Chondrocyte (in vitro differentiated cells): ENCODE results near the gene BACE1. TPM values are rescaled to one million over a fixed set of nuclear protein-coding genes. Genes with fewer than 3 reads are reported as not detected.
A peak's percentile ranks its signal among the peaks of the same experiment; 100 is the strongest.

Source experiments
- DNase-seq: peaks from one replicate; pipeline ENCODE4 v3.0.0; 2021; ENCODE audit warnings: mixed read lengths, low spot score
- H3K27ac Mint-ChIP-seq: one replicate; pipeline ENCODE4 v1.8.0; 2021; ENCODE audit warnings: mild to moderate bottlenecking, moderate library complexity, mixed read lengths; ENCODE audit not compliant: unreplicated experiment
- H3K27me3 Mint-ChIP-seq: 2 replicates; pipeline ENCODE4 v1.8.0; 2021; ENCODE audit warnings: low read depth, mixed read lengths
- H3K36me3 Mint-ChIP-seq: 2 replicates; pipeline ENCODE4 v1.8.0; 2021; ENCODE audit warnings: low read depth, mixed read lengths
- H3K4me1 Mint-ChIP-seq: 2 replicates; pipeline ENCODE4 v1.8.0; 2021; ENCODE audit warnings: low read depth, mild to moderate bottlenecking, mixed read lengths
- H3K4me3 Mint-ChIP-seq: one replicate; pipeline ENCODE4 v1.8.0; 2021; ENCODE audit warnings: mild to moderate bottlenecking, moderate library complexity, mixed read lengths; ENCODE audit not compliant: unreplicated experiment
- H3K9me3 Mint-ChIP-seq: 2 replicates; pipeline ENCODE4 v1.8.0; 2021; ENCODE audit warnings: low read depth, mixed read lengths
- long read RNA-seq: library from polyadenylated mRNA; stranded (forward); transcript quantifications from one replicate; pipeline ENCODE4 v2.0.0, GENCODE V29; 2021
- total RNA-seq: library from RNA; stranded (reverse); gene quantifications from 3 replicates; pipeline ENCODE4 v1.2.1, GENCODE V29; 2021
- TF ChIP-seq, protein P1 (sequence below): fragments of 200-600 bp; sonication (generic); IDR thresholded peaks from 2 replicates; pipeline ENCODE4 v1.5.0; 2021; ENCODE audit warnings: antibody characterized with exemption, mild to moderate bottlenecking, moderate library complexity

The BACE1 gene
- total RNA-seq: 62.7 to 67.2 TPM (median 66.0 TPM) in 3 replicates
- long read RNA-seq, full-length matches to known transcripts: 66 of 160 reads
- long read RNA-seq, partial matches to known transcripts: 21 of 160 reads
- long read RNA-seq, other reads (novel, unspliced or antisense): 73 of 160 reads

DNA sequence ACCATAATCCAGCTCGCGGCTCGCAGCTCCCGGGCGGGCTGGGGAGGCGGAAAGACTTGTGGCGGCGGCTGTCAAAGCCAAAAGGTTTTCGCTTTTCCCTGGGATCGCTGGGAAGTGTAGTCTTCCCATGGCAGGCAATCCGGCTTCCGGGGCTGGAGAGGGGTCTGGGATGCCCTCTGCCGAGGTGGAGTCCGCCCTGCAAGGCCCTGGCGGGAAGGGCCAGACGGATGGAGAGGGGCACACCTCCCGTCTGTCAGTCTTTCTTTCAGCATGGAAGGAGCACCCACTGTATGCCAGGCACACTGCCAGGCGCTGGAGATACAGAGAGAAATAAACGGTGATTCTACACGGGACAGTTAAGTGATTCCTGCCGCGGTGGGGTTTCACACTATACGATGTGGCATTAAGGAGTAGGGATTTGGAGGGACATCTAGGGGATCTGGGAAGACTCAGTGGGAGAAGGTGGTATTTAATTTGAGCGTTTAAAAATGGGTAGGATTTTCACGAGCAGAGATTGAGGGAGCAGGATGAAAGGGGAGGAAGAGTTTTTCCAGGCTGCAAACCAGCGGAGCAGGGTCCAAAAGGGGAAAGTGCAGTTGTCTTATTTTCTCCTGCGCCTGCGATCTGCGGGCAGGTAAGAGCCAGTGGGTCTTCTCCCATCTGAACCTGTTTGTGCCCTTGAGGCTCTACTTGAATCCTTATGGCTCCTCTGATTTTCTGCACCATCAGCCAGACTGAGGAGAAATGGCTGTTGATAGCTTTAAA is at the start of gene BACE1:
Gene BACE1 (minus strand): TSS at position 60 of the 765 bp plus-strand sequence. CDS start 461 bp downstream, outside the sequence.
- no peaks in the 10 kb centered on the region for H3K36me3 Mint-ChIP-seq
- H3K27ac Mint-ChIP-seq: peak within 1 kb of the TSS; percentile 62
- H3K4me1 Mint-ChIP-seq: peaks cover 33% of the 10 kb centered on the region
- peak within 1 kb of the TSS; percentile 90 for H3K4me3 Mint-ChIP-seq
- peak; percentile 83 for DNase-seq
- TF ChIP-seq, protein P1, sequence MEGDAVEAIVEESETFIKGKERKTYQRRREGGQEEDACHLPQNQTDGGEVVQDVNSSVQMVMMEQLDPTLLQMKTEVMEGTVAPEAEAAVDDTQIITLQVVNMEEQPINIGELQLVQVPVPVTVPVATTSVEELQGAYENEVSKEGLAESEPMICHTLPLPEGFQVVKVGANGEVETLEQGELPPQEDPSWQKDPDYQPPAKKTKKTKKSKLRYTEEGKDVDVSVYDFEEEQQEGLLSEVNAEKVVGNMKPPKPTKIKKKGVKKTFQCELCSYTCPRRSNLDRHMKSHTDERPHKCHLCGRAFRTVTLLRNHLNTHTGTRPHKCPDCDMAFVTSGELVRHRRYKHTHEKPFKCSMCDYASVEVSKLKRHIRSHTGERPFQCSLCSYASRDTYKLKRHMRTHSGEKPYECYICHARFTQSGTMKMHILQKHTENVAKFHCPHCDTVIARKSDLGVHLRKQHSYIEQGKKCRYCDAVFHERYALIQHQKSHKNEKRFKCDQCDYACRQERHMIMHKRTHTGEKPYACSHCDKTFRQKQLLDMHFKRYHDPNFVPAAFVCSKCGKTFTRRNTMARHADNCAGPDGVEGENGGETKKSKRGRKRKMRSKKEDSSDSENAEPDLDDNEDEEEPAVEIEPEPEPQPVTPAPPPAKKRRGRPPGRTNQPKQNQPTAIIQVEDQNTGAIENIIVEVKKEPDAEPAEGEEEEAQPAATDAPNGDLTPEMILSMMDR: peak; percentile 73
- no peaks in the 10 kb centered on the region for H3K27me3 Mint-ChIP-seq
- H3K9me3 Mint-ChIP-seq: no peaks in the 10 kb centered on the region

DNA sequence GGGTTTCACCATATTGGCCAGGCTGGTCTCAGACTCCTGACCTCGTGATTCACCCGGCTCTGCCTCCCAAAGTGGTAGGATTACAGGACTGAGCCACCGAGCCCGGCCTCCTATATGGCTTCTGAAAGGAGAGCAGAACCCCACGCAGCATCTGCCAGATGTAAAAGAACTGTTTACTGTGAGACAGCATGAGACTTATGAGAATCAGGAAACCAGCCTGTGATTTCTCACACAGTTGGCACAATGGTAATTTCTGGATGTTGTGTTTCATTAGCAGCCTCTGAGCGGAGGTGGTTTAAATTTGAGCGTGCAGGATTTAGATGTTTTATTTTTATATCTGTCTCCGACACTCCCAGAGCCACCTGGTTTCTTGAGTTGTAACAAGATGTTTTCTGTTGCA is 45.4 kb upstream of the BACE1 start:
- H3K36me3 Mint-ChIP-seq: peaks cover 47% of the 10 kb centered on the region
- H3K4me3 Mint-ChIP-seq: no peak overlapping the region
- no peak for DNase-seq
- no peak overlapping the region for H3K27ac Mint-ChIP-seq
- H3K9me3 Mint-ChIP-seq: no peaks in the 10 kb centered on the region
- TF ChIP-seq, protein P1: no peak
- no peaks in the 10 kb centered on the region for H3K27me3 Mint-ChIP-seq
- no peaks in the 10 kb centered on the region for H3K4me1 Mint-ChIP-seq

DNA sequence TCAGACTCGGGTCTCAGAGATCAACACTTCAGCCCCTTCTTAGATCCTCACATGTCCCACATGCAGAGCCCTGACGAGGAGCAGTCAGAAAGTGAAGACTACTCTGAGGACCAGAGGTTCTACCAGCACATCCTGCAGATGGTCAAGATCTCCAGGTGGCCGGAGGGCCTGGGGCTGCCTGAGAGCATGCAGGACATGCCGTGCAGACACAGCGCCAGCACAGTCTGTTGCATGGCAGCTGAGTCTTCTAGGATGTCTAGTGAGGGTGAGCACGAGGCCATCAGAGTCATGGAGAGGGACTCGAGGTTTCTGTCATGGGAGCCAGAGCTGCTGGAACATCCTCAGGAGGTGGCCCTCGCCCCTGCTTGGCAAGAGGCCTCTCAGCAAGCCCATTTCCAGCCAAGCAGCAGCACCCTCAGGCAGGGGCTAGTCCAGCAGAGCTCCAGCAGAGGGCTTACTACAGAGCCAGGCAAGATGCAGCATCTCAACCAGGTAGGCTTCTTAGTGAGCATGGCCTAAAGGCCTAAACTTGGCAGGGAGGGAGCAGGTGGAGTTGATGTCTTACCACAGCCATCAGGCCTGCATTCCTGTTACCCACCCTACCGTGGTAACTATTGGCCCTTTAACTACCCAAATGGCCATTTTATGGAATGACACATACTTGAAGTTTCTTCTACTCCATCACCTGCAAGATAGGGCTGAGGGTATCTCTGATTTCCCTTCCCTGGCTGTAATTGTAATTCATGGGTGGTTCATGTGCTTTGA is 40.3 kb upstream of the BACE1 start:
- DNase-seq: no peak
- Mint-ChIP-seq H3K4me1 (no peaks in the 10 kb centered on the region), H3K36me3 (peaks cover 40% of the 10 kb centered on the region), H3K27me3 (no peaks in the 10 kb centered on the region), H3K27ac (no peak overlapping the region), H3K9me3 (no peaks in the 10 kb centered on the region), H3K4me3 (no peak overlapping the region)
- TF ChIP-seq, protein P1: no peak

DNA sequence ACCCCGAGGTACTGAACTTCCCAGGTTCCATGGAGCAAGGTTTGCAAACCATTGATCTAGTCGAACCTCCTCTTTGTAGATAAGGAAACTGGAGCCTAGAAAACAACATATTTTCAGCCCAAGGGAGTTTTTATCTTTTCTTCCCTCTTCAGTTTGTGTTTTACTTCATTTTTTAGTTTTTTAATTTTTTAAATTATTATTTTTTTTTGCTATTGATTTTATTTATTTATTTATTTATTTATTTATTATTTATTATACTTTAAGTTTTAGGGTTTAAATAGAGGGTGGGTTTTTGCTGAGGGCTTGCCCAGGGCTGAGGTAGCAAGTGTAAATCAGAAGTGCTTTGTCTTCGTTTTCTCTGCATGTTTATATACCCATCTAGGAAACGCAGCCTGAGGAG is 38.5 kb upstream of the BACE1 start:
- DNase-seq: no peak
- no peaks in the 10 kb centered on the region for H3K9me3 Mint-ChIP-seq
- H3K27me3 Mint-ChIP-seq: no peaks in the 10 kb centered on the region
- no peaks in the 10 kb centered on the region for H3K4me1 Mint-ChIP-seq
- TF ChIP-seq, protein P1: no peak
- H3K27ac Mint-ChIP-seq: no peak overlapping the region
- no peak overlapping the region for H3K4me3 Mint-ChIP-seq
- H3K36me3 Mint-ChIP-seq: peaks cover 35% of the 10 kb centered on the region

DNA sequence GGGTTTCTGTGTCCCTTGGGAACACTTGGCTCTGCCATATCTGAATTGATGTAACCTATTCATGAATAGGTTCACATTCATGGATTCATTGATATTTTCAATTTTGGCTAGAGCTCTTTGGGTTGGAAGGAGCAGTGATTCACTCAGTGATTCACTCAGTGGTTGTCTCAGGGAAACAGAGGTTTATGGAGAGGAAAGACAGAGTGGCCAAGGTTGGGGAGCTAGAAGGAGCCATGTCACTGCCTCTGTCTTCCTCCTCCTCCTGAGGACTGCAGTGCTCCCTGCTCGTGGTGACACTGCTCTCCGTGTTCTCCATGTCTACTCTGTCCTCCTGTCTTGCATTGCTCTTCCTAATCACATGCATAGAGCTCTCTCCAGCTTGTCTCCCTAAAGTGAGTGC is 29.0 kb upstream of the BACE1 start:
- Mint-ChIP-seq H3K27me3 (no peaks in the 10 kb centered on the region), H3K4me1 (no peaks in the 10 kb centered on the region), H3K9me3 (no peaks in the 10 kb centered on the region), H3K4me3 (no peak overlapping the region), H3K36me3 (peaks cover 21% of the 10 kb centered on the region), H3K27ac (no peak overlapping the region)
- DNase-seq: no peak
- TF ChIP-seq, protein P1: no peak
